HEK293 (cell line): Measurements from ENCODE around the gene NR3C1.

Experiments used
- CTCF ChIP-seq: fragments of 450-650 bp; formaldehyde crosslinking; IDR thresholded peaks from 2 replicates; pipeline ENCODE4 v1.5.1; 2016; ENCODE audit warnings: missing biosample characterization, missing genetic modification characterization
- ZFP3 ChIP-seq: fragments of 450-650 bp; formaldehyde crosslinking; IDR thresholded peaks from 2 replicates; pipeline ENCODE4 v1.5.1; 2016; ENCODE audit warnings: low read depth, missing biosample characterization, missing genetic modification characterization
- ZNF133 ChIP-seq: fragments of 450-650 bp; formaldehyde crosslinking; IDR thresholded peaks from 2 replicates; pipeline ENCODE4 v1.5.1; 2016; ENCODE audit warnings: missing biosample characterization, missing genetic modification characterization
- ZNF311 ChIP-seq: fragments of 450-650 bp; formaldehyde crosslinking; IDR thresholded peaks from 2 replicates; pipeline ENCODE4 v1.5.1; 2017; ENCODE audit warnings: missing biosample characterization, missing genetic modification characterization, borderline replicate concordance
- ZNF350 ChIP-seq: fragments of 450-650 bp; formaldehyde crosslinking; IDR thresholded peaks from 2 replicates; pipeline ENCODE4 v1.5.0; 2017; ENCODE audit warnings: missing biosample characterization, mild to moderate bottlenecking, missing genetic modification characterization
- ZNF473 ChIP-seq: fragments of 450-650 bp; formaldehyde crosslinking; IDR thresholded peaks from 2 replicates; pipeline ENCODE4 v1.5.1; 2017; ENCODE audit warnings: missing biosample characterization, missing genetic modification characterization
- ZNF596 ChIP-seq: fragments of 450-650 bp; IDR thresholded peaks from 2 replicates; pipeline ENCODE4 v1.5.0; 2018; ENCODE audit warnings: missing biosample characterization, mild to moderate bottlenecking, missing genetic modification characterization, moderate library complexity
- ZNF660 ChIP-seq: fragments of 450-650 bp; IDR thresholded peaks from 2 replicates; pipeline ENCODE4 v1.5.1; 2018; ENCODE audit warnings: missing biosample characterization, mild to moderate bottlenecking, missing genetic modification characterization
- ZNF776 ChIP-seq: fragments of 450-650 bp; formaldehyde crosslinking; IDR thresholded peaks from 2 replicates; pipeline ENCODE4 v1.5.0; 2017; ENCODE audit warnings: missing biosample characterization, missing genetic modification characterization, borderline replicate concordance

- TF ChIP-seq ZNF133 (no peak), ZNF776 (tag by site-specific recombination) (no peak), CTCF (no peak), ZNF350 (tag by site-specific recombination) (no peak), ZNF311 (tag by site-specific recombination) (no peak), ZNF596 (tag by site-specific recombination) (no peak), ZFP3 (no peak), ZNF473 (tag by site-specific recombination) (no peak), ZNF660 (tag by site-specific recombination) (no peak)
Measured at GRCh38 chr5:143248391-143248790, 155.1 kb downstream of the NR3C1 start.
